Stomach smooth muscle (tissue), 2 donors: ENCODE measurements around the gene HSD11B1.
A peak's percentile ranks its signal among the peaks of the same experiment; 100 is the strongest.

Experiments
- H3K27ac ChIP-seq: one replicate; pipeline ENCODE4 v1.7.0; 2013; ENCODE audit warnings: mild to moderate bottlenecking, low read length, inconsistent platforms
- H3K27me3 ChIP-seq, 2 donors: one replicate each; pipeline ENCODE4 v1.7.0; 2013; ENCODE audit warnings: low read length in 2 of 2; ENCODE audit not compliant: insufficient read depth in 2 of 2, control insufficient read depth in 1 of 2
- H3K36me3 ChIP-seq, 2 donors: one replicate each; pipeline ENCODE4 v1.7.0; 2013; ENCODE audit warnings: low read length in 2 of 2; ENCODE audit not compliant: control insufficient read depth in 2 of 2, insufficient read depth in 2 of 2
- H3K4me1 ChIP-seq: one replicate; pipeline ENCODE4 v1.7.0; 2013; ENCODE audit warnings: low read length; ENCODE audit not compliant: control insufficient read depth, insufficient read depth
- H3K4me3 ChIP-seq, 2 donors: one replicate each; pipeline ENCODE4 v1.7.0; 2013; ENCODE audit warnings: low read length in 2 of 2
- H3K9ac ChIP-seq, 2 donors: one replicate each; pipeline ENCODE4 v1.7.0; 2013; ENCODE audit warnings: low read length in 2 of 2, mild to moderate bottlenecking in 1 of 2
- H3K9me3 ChIP-seq, 2 donors: one replicate each; pipeline ENCODE4 v1.7.0; 2013; ENCODE audit warnings: low read length in 2 of 2; ENCODE audit not compliant: control insufficient read depth in 2 of 2
- donor health status: healthy.
- donor health status: Pancreatic carcinoma.

HSD11B1 gene

DNA sequence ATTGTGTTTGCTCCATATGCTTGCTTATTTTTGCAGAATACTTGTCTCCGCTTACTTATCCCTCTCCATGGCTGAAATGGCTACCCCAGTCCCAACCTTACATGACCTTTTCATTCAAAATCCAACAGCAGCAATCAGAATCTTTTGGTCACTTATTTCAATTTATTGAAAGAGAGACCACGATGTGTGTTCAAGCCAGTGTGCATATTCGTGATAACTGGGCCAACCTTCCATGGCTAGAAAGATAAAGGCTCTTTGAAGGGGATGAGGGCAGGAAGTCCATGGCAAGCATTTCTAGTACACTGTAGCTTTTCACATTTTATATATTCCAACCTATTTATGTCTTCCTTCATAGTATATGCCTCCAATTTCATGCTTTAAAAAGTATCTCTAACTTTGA is 23.1 kb downstream of the HSD11B1 start:
- Histone ChIP-seq H3K4me3 (no peak overlapping the region), H3K27me3 (no peaks in the 10 kb centered on the region), H3K36me3 (no peaks in the 10 kb centered on the region), H3K9ac (no peak overlapping the region), H3K4me1 (peaks cover under 1% of the 10 kb centered on the region), H3K9me3 (no peaks in the 10 kb centered on the region), H3K27ac (no peak overlapping the region)

DNA sequence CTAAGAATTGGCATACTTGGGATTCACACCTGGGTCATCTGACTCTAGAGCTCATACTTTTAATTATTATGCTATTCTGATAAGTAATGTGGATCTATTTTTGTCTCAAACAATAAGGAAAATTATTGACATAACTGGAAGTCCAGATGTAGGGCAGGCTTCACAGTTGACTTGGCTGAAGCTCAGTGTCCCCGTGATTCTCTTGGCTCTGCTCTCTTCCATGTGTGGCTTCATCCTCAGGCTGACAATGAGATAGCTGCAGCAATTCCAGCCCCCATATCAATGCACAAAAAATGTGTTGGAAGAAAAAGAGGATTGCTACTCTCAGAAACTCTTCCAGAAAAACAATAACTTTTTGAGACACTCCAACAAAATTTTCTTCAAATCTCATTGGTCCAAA is 23.8 kb downstream of the HSD11B1 start:
- Histone ChIP-seq H3K27me3 (no peaks in the 10 kb centered on the region), H3K27ac (no peak overlapping the region), H3K9me3 (no peaks in the 10 kb centered on the region)

DNA sequence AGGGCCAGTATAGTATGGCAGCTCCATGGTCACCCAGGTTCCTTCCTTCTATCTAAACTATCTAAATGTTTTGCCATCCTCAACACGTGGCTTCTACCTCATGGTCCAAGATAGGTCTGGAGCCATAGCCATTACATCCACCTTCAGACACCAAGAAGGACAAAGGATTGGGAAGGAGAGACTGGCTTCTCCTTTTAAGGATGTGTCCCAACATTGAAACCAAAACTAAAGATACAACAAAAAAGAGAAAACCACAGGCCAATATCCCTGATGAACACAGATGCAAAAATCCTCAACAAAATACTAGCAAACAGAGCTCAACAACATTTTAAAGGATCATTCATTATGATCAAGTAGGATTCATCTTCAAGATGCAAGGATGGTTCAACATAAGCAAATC is 24.8 kb downstream of the HSD11B1 start:
- H3K27me3 ChIP-seq = no peaks in the 10 kb centered on the region
- no peak overlapping the region for H3K27ac ChIP-seq
- no peak overlapping the region for H3K4me3 ChIP-seq

More for the DNA sequence above, 23.8 kb downstream of the HSD11B1 start:
- Histone ChIP-seq H3K36me3 (no peaks in the 10 kb centered on the region), H3K4me1 (peaks cover 3% of the 10 kb centered on the region), H3K4me3 (no peak overlapping the region), H3K9ac (no peak overlapping the region)

DNA sequence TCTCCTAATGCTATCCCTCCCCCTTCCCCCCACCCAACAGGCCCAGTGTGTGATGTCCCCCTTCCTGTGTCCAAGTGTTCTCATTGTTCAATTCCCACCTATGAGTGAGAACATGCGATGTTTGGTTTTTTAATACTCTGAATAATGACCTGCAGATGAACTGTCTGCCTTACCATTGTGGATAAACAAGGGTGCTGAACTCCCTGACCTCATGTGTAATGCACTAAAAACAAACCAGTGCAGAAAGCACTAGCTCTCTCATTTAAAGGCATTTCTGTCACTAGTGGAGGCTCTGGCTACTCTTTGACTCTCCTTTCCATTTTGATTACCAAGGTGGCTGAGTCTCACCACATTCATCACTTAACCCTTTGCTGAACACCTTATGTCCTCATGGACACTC is 28.1 kb downstream of the HSD11B1 start:
- Histone ChIP-seq H3K27me3 (no peaks in the 10 kb centered on the region), H3K4me3 (no peak overlapping the region), H3K36me3 (no peaks in the 10 kb centered on the region), H3K27ac (no peak overlapping the region), H3K4me1 (peaks cover 7% of the 10 kb centered on the region), H3K9me3 (no peaks in the 10 kb centered on the region), H3K9ac (no peak overlapping the region)

More for the DNA sequence above, 24.8 kb downstream of the HSD11B1 start:
- H3K9me3 ChIP-seq = no peaks in the 10 kb centered on the region
- no peak overlapping the region for H3K9ac ChIP-seq
- H3K4me1 ChIP-seq = peaks cover 7% of the 10 kb centered on the region
- no peaks in the 10 kb centered on the region for H3K36me3 ChIP-seq

DNA sequence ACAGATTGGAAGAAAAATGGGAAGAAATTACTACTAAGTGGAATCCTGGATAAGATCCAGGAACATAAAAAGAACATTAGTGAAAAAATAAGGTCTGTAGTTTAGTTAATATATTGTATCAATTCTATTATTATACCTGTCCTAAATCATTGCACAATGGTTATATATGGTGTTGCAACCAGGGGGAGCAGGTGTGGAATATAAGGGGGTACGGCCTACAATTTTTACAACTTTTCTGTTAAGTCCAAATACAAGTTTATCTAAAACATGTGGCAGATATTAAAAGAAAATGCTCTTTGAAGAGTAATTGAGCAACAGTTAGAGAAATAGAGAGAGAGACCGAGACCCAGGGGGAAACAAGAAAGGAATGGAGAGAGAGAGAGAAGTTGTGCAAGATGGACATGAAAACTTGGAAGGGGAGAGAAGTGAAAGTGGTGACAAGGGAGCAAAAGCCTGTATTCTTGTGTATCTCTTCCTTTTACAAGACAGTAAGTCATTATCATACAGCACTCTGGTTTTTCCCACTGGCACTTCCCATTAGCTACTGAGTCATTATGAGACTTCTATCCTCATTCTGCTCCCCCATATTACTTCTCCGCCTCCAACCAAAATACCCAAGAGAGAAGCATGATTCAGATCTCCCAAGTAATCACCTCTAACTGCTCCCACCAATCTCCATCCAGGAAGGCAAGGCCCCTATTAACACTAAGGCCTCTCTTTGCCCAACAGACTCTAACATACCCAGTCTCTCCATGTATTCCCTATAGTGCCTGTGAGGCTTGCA is 29.0 kb downstream of the HSD11B1 start:
- H3K27ac ChIP-seq = no peak overlapping the region
- no peaks in the 10 kb centered on the region for H3K27me3 ChIP-seq
- no peak overlapping the region for H3K9ac ChIP-seq
- no peaks in the 10 kb centered on the region for H3K36me3 ChIP-seq
- H3K4me3 ChIP-seq = no peak overlapping the region
- peaks cover 7% of the 10 kb centered on the region for H3K4me1 ChIP-seq
- H3K9me3 ChIP-seq = no peaks in the 10 kb centered on the region

DNA sequence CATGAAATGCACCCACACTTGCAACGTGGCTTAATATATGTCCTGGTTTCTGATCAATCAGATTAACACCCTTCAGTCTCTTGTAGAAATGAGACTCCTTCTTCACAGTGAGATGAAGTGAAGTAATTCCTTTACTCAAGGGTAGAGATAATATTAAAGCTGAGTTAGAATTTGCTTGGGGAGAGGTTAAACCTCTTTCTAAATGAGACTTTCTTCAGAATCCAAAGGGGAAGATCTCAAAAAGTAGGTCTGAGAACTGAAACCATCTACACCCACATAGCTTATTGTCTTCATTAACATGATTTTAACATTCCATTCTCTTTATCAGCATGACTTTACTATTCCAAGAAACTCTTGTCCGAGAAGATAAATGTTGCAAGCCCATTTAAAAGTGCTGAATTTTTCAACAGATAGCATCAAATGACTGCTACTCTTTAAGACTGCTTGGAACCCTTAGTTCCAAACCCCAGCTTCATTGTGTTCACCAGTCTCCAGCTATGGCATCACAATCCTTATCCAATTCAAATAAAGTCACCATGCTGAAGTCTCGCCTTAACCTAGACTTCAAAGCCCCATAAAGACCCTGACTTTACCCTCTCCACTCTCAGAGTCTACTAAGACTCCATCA is 32.0 kb downstream of the HSD11B1 start:
- no peaks in the 10 kb centered on the region for H3K9me3 ChIP-seq
- peaks cover 7% of the 10 kb centered on the region for H3K4me1 ChIP-seq
- H3K4me3 ChIP-seq = no peak overlapping the region
- H3K9ac ChIP-seq = no peak overlapping the region
- no peaks in the 10 kb centered on the region for H3K36me3 ChIP-seq
- H3K27ac ChIP-seq = no peak overlapping the region
- no peaks in the 10 kb centered on the region for H3K27me3 ChIP-seq

DNA sequence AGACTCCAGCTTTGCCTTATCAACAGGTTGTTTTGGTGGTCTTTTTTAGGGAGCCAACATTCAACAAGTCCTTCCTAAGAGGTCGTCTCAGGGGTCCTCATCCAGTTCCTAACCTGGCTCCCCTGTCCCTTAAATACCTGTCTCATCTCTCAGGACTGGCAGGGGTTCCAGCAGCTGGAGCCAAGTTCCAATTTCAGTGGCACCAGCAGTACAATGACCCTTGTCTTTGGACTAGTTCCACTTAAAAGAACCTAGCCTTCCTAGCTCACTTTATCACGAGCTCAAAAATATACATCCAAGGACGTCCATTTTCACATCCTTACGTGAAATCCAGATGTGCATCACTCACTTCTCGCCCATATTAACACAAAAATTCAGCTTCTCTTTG is 32.5 kb downstream of the HSD11B1 start:
- Histone ChIP-seq H3K4me3 (no peak overlapping the region), H3K27me3 (no peaks in the 10 kb centered on the region), H3K27ac (no peak overlapping the region), H3K4me1 (peaks cover 11% of the 10 kb centered on the region), H3K36me3 (no peaks in the 10 kb centered on the region), H3K9ac (no peak overlapping the region), H3K9me3 (no peaks in the 10 kb centered on the region)

DNA sequence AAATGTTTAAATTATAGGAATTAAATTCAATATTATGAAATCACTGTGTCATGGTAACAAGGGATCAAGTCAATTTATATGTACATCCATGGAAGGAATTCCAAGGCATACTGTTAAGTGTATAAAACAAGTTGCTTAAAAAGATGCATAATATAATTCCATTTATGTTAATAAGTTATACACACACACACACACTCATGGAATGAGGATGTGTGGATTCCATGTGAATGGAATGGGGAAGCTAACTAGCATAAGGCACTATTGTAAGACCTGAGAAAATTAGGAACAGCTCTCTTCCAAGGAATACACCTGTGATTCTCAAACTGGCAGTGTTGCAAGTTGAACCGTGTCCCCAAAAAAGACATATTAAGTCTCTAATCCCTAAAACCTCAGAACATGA is 33.6 kb downstream of the HSD11B1 start:
- no peak overlapping the region for H3K4me3 ChIP-seq
- H3K9ac ChIP-seq = no peak overlapping the region
- H3K27me3 ChIP-seq = no peaks in the 10 kb centered on the region
- H3K27ac ChIP-seq = no peak overlapping the region
- no peaks in the 10 kb centered on the region for H3K36me3 ChIP-seq
- no peaks in the 10 kb centered on the region for H3K9me3 ChIP-seq
- H3K4me1 ChIP-seq = peaks cover 15% of the 10 kb centered on the region

DNA sequence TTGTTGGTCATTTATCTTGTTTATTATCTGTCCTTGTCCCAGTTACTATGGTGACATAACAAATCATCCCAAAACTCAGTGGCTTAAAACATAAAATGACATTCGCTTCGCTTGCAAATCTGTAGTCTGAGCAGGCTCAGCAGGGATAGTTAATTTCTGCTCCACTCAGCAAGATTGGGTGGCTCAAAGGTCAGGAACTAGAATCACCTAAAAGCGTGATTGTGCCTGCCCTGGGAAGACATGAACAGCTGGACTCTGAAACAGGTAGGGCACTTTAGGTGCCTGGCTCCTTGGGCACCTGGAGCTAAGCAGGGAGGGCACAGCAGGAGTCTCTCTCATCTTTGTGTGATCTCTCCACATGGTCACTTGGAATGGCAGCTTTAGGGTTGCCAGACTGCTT is 36.5 kb downstream of the HSD11B1 start:
- H3K4me1 ChIP-seq = peaks cover 11% of the 10 kb centered on the region
- H3K9ac ChIP-seq = no peak overlapping the region
- no peak overlapping the region for H3K4me3 ChIP-seq
- no peak overlapping the region for H3K27ac ChIP-seq
- no peaks in the 10 kb centered on the region for H3K27me3 ChIP-seq
- no peaks in the 10 kb centered on the region for H3K9me3 ChIP-seq
- H3K36me3 ChIP-seq = no peaks in the 10 kb centered on the region

DNA sequence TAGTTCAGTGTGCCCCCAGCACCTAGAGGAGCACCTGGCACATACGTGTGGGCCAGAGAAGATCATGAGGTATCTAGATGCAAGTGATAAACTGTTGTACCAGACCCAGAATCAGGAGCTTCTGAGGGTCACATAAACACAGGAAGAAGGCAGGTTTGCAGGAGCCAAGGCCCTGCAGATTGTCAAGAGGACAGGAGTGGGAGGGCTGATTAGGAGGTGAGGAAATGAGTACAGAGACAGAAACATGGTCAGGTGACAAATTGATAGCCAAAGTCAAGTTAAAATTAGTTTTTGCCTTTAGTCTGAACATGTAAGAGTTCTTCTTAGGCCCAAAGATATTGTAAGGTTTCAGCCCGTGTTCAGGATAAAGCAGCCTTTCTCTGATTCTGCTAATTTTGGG is 37.2 kb downstream of the HSD11B1 start:
- Histone ChIP-seq H3K9ac (peak overlapping the region in 1 of 2 donors; percentile 21), H3K36me3 (no peaks in the 10 kb centered on the region), H3K27ac (peak overlapping the region; percentile 11), H3K27me3 (no peaks in the 10 kb centered on the region), H3K9me3 (no peaks in the 10 kb centered on the region), H3K4me3 (peak overlapping the region in 1 of 2 donors; percentile 55), H3K4me1 (peaks cover 11% of the 10 kb centered on the region)
